HG03066 (cell line): ENCODE data around the gene JOSD2.

Source experiments
- ATAC-seq: cut with Tn5 transposase; IDR thresholded peaks from one replicate; pipeline ENCODE4 v1.9.1; 2021; ENCODE audit warnings: low read depth; ENCODE audit not compliant: unreplicated experiment

The JOSD2 gene

DNA sequence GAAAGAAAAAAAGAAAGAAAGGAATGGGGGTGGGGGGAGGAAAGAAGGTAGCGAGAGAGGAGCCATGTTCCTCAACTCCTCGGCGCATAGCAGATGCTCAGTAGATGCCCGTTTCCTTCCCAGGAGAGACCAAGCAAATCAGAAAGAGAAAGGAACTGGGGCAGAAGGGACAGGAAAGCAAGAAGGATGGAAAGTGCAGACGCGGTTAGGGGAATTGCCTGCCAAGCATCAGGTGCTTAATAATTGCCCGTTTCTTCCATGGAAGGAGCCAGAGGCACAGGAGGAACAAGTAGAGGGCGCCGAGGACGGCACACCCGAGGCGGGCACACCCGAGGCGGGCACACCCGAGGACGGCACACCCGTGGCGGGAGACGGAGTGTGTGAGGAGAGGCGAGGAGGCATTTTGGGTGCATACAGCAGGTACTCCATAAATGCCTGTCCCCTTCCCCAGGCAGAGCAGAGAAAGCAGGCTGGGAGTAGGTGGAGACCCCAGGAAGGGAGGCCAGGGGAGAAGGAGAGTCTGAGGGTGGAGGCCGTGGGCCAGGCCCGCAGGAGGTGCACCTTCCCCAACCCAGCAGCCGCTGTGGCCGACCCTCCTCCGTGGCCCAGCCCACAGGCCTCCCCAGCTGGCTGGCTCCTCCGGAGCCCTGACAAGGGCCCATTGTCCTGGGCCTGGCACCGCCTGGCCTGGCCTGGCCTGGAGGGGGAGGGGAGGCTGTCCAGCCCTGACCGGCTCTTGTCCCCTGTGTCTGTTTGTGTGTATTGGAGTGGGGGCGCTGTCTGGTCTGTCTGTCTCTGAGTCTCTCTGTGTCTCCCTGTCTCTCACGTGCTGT lies 14.6 kb downstream of the JOSD2 start:
- no peak for ATAC-seq

DNA sequence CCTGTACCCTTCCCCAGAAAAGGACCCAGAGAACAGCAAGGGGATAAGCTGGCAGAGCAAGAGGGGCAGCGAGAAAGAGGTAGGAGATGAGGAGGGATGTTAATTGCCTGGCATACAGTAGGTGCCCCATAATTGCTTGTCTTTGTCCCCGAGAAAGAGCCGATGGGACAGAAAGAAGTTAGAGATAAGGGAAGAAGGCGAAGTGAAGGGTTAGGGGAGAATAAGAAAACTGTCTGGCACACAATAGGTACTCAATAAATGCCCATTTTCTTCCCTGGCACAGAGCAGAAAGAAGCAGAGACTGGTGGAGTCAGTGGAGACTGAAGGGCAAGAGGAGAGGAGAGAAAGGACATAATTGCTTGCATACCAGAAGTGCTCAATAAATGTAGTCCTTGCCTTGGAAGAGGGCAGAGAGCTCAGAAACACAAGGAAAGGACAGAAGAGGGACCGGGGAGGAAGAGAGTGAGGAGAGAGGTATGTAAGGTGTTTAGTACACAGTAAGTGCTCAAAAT lies 15.9 kb downstream of the JOSD2 start:
- no peak for ATAC-seq

DNA sequence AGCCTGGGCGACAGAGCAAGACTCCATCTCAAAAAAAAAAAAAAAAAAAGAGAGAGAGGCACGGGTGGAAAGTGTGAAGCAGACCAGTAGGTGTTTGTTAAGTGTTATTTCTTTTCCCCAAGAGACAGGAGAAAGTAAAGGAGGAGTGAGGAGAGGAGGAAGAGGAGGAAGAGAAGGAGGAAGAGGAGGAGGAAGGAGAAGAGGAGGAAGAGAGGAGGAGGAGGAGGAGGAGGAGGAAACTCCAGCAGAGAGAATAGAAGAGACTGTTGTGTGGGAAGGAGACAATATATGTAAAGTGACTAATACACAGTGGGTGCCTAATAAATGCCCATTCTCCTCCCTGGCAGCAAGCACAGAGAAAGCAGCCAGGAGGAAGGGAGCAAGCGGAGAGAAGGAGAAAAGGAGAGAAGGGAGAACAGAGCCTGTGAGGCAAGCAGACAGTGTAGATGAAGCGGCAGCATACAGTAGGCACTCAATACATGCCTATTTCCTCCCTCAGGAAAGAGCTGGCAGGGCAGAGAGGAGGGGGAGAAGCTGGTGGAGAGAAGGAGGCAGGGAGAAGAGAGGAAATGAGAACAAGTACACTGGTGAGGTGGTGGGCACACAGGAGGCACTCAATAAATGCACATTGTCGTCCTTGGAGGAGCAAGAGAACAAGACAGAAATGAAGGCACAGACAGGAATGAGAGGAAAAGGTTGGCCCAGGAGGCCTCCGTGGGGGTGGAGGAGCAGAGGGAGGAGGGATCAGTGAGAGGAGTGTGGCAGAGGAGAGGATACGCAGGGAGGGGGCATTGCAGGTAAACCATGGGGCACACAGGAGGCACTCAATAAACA lies 16.6 kb downstream of the JOSD2 start:
- no peak for ATAC-seq

- no peak for ATAC-seq
Measured at GRCh38 chr19:50493171-50493570, 17.8 kb downstream of the JOSD2 start.

- no peak for ATAC-seq
Measured at GRCh38 chr19:50492303-50493052, 18.5 kb downstream of the JOSD2 start.

DNA sequence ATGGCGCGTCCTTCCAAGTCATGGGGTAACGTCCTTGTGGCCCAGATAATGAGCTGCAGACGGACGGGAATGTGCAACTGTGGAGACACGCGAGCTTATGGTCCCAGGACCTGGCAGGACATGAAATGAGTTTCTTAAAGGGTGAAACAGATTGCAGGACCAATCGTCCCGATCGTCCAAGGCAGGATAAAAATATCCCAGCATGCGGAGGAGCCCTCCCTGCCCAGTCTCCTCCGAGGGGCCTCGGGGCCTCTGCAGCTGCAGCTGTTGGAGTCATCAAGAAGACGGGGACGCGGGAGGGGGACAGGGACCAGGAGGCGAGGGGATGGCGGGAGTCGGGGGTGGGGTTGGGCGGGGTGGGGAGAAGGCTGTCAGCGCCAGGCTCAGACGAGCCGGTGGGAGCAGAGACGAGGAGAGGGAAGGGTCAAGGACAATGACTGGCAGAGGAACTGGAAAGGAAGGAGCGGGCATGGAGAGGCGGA lies 20.0 kb downstream of the JOSD2 start:
- no peak for ATAC-seq

GRCh38 chr19:50490411-50490811 lies 20.6 kb downstream of the JOSD2 start:
- no peak for ATAC-seq

DNA sequence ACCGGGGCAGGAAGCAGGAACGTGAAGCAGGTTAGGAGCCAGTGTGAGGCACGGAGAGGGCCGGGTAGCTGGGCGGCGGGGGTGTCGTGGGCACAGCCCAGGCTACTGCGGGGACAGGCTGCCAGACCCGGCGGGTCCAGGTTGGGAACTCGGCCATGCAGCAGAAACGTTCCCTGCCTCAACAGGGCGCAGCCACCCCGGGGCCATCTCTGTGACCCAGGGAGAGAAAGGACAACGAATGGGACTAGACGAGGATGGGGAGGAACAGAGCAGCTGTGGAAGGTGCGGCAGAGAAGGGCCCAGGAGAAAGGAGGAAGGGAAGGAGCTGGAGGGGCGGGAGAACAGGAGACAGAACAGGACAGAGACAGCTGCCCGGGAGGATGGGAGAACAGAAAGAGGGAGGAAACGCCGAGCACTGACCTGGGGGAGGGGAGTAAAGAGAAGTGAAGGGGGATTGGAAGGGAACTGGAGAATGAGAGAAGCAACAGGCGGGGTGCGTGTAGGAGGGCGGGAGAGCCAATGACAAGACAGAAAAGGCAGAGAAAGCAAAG lies 21.5 kb downstream of the JOSD2 start:
- ATAC-seq = no peak

DNA sequence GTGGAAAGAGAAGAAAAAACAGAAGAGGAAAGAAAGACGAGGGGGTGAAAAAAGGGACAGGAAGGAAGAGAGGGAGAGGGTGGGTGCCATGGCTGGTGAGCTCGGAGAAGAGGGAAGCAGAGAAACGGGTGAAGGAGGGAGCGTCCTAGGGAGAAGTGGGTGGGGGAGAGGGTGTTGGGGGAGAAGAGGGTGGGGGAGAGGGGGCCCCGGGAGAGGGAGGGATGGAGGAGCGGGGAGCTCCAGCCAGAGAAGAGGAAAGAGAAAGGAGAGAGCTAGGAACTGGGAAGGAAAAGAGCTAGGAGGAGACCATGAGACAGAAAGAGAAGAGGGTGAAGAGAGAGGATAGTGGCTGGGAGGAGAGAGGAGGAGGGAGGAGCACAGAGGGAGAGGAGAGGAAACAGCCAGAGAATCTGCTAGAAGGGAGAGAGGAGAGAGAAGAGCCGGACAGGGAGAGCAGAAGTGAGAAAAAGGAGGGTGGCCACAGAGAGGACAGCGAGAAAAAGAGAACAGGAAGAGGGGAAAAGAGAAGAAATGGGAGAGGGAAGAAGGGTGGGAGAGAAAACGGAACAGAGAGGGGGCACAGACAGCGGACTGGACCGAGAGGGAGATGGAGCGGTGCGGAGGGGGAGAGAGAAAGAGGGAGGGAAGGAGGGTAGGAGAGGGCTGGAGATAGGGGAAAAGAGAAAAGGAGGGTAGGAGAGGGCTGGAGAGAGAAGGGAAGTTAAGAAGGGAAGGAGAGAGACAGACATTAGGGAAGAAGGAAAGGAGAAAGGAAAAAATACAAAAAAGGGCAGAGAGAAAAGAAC lies 22.4 kb downstream of the JOSD2 start:
- no peak for ATAC-seq

GRCh38 chr19:50486823-50487515 lies 24.0 kb downstream of the JOSD2 start:
- ATAC-seq = no peak

- ATAC-seq = no peak
Measured at GRCh38 chr19:50485284-50485955, 25.6 kb downstream of the JOSD2 start.

DNA sequence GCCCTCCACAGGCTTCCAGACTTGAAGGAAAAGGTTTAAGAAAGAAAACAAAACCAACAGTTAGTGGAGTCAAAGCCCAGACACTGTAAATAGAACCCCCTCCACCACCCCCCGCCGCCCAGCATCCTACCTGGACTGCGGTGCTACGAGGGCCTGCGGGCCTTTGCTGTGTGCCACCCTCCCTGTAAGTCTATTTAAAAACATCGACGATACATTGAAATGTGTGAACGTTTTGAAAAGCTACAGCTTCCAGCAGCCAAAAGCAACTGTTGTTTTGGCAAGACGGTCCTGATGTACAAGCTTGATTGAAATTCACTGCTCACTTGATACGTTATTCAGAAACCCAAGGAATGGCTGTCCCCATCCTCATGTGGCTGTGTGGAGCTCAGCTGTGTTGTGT lies 28.1 kb downstream of the JOSD2 start:
- ATAC-seq = no peak

GRCh38 chr19:50482271-50482855 lies 28.6 kb downstream of the JOSD2 start:
- ATAC-seq = no peak

DNA sequence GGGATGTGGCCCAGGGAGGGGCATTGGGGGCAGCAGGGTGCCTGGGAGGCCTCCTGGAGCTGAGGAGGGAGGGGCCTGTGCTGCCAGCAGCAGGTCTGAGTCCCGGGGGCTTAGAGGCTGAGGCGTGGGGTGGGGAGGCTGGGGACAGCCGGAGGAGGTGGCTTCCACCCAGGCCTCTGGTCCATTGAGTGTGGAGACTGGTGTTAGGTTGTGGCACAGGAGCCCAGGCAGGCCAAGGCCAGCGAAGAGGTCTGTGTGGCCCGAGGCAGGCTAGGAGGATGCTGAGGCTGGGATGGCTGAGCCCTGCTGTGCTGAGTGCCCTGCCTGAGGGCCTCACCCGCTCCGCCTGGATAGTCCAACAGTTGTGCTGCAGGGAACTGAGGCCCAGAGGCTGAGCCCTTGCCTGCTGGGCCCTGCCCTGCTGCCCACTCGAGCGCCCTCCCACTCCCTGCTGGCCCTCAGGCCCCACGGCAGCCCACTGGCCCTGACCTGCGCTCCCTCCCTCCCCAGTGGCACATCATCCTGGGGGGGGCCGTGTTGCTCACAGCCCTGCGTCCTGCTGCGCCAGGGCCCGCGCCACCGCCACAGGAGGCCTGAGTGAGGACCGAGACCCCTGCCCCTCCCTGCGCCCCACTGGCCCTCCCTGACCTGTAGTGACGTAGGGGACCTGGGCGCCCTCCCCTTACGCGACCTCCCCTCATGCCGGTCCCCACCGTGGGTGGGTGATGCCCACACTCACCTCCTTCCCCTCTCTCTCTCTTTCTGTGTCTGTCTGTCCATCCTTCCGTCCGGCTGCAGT lies 29.4 kb downstream of the JOSD2 start:
- ATAC-seq = no peak

GRCh38 chr19:50480281-50481111 lies 30.5 kb downstream of the JOSD2 start:
- no peak for ATAC-seq

- ATAC-seq = no peak
Measured at GRCh38 chr19:50479761-50480251, 31.2 kb downstream of the JOSD2 start.
